ENCODE data around the gene PRTN3.
"Not testable (repeated sequence)": the region's sequence is repeated elsewhere in the genome, so short reads cannot be mapped to it uniquely, and the experiment has no call there.

Gene PRTN3

GRCh38 chr19:848386-848921 lies 7.7 kb downstream of the PRTN3 start:
- no peak for ATAC-seq (ENCODE audit: low read depth)

GRCh38 chr19:849195-849594 lies 8.4 kb downstream of the PRTN3 start:
- DNase-seq (ENCODE audit: low spot score): not testable (repeated sequence)

More at GRCh38 chr19:848386-848921, 7.7 kb downstream of the PRTN3 start:
- H3K36me3 ChIP-seq (ENCODE audit: low read depth): no peaks in the 10 kb centered on the region
- no peak overlapping the region for H3K27ac ChIP-seq (ENCODE audit: poor library complexity, severe bottlenecking)
- no peaks in the 10 kb centered on the region for H3K9me3 ChIP-seq (ENCODE audit: severe bottlenecking)
- peaks cover 46% of the 10 kb centered on the region for H3K27me3 ChIP-seq (ENCODE audit: insufficient read depth, poor library complexity, severe bottlenecking)
- no peak overlapping the region for H3K4me3 ChIP-seq (ENCODE audit: severe bottlenecking)
- DNase-seq (ENCODE audit: low spot score): no peak
- no peaks in the 10 kb centered on the region for H3K4me1 ChIP-seq (ENCODE audit: insufficient read depth, poor library complexity, severe bottlenecking)
- TF ChIP-seq, protein P1, sequence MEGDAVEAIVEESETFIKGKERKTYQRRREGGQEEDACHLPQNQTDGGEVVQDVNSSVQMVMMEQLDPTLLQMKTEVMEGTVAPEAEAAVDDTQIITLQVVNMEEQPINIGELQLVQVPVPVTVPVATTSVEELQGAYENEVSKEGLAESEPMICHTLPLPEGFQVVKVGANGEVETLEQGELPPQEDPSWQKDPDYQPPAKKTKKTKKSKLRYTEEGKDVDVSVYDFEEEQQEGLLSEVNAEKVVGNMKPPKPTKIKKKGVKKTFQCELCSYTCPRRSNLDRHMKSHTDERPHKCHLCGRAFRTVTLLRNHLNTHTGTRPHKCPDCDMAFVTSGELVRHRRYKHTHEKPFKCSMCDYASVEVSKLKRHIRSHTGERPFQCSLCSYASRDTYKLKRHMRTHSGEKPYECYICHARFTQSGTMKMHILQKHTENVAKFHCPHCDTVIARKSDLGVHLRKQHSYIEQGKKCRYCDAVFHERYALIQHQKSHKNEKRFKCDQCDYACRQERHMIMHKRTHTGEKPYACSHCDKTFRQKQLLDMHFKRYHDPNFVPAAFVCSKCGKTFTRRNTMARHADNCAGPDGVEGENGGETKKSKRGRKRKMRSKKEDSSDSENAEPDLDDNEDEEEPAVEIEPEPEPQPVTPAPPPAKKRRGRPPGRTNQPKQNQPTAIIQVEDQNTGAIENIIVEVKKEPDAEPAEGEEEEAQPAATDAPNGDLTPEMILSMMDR (IDR thresholded peaks at IDR 0.05; ENCODE audit: poor library complexity, severe bottlenecking): no peak

GRCh38 chr19:850221-850978 lies 9.6 kb downstream of the PRTN3 start:
- TF ChIP-seq, protein P1 (IDR thresholded peaks at IDR 0.05; ENCODE audit: poor library complexity, severe bottlenecking): no peak
- ATAC-seq (ENCODE audit: low read depth) (peak; percentile 56), DNase-seq (ENCODE audit: low spot score) (peak; percentile 64)
- no peaks in the 10 kb centered on the region for H3K36me3 ChIP-seq (ENCODE audit: low read depth)
- no peaks in the 10 kb centered on the region for H3K9me3 ChIP-seq (ENCODE audit: severe bottlenecking)
- no peaks in the 10 kb centered on the region for H3K4me1 ChIP-seq (ENCODE audit: insufficient read depth, poor library complexity, severe bottlenecking)
- no peak overlapping the region for H3K27ac ChIP-seq (ENCODE audit: poor library complexity, severe bottlenecking)
- no peak overlapping the region for H3K4me3 ChIP-seq (ENCODE audit: severe bottlenecking)
- H3K27me3 ChIP-seq (ENCODE audit: insufficient read depth, poor library complexity, severe bottlenecking): peaks cover 30% of the 10 kb centered on the region

More at GRCh38 chr19:849195-849594, 8.4 kb downstream of the PRTN3 start:
- ATAC-seq (ENCODE audit: low read depth); H3K4me1 ChIP-seq (ENCODE audit: insufficient read depth, poor library complexity, severe bottlenecking); H3K9me3 ChIP-seq (ENCODE audit: severe bottlenecking); H3K27ac ChIP-seq (ENCODE audit: poor library complexity, severe bottlenecking); H3K36me3 ChIP-seq (ENCODE audit: low read depth); H3K4me3 ChIP-seq (ENCODE audit: severe bottlenecking): not testable (repeated sequence)
- H3K27me3 ChIP-seq (ENCODE audit: insufficient read depth, poor library complexity, severe bottlenecking): peaks cover 40% of the 10 kb centered on the region

DNA sequence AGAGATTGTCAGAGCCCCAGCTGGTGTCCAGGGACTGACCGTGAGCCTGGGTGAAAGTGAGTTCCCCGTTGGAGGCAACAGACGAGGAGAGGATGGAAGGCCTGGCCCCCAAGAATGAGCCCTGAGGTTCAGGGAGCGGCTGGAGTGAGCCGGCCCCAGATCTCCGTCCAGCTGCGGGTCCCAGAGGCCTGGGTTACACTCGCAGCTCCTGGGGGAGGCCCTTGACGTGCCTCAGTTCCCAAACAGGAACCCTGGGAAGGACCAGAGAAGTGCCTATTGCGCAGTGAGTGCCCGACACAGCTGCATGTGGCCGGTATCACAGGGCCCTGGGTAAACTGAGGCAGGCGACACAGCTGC lies 10.2 kb downstream of the PRTN3 start:
- DNase-seq (ENCODE audit: low spot score) (no peak), ATAC-seq (ENCODE audit: low read depth) (no peak; the same call in 2 of the 3 replicates)
- no peaks in the 10 kb centered on the region for H3K36me3 ChIP-seq (ENCODE audit: low read depth)
- TF ChIP-seq, protein P1 (IDR thresholded peaks at IDR 0.05; ENCODE audit: poor library complexity, severe bottlenecking): no peak
- H3K4me1 ChIP-seq (ENCODE audit: insufficient read depth, poor library complexity, severe bottlenecking): no peaks in the 10 kb centered on the region
- peaks cover 30% of the 10 kb centered on the region for H3K27me3 ChIP-seq (ENCODE audit: insufficient read depth, poor library complexity, severe bottlenecking)
- H3K4me3 ChIP-seq (ENCODE audit: severe bottlenecking): no peak overlapping the region
- H3K9me3 ChIP-seq (ENCODE audit: severe bottlenecking): no peaks in the 10 kb centered on the region
- H3K27ac ChIP-seq (ENCODE audit: poor library complexity, severe bottlenecking): no peak overlapping the region

DNA sequence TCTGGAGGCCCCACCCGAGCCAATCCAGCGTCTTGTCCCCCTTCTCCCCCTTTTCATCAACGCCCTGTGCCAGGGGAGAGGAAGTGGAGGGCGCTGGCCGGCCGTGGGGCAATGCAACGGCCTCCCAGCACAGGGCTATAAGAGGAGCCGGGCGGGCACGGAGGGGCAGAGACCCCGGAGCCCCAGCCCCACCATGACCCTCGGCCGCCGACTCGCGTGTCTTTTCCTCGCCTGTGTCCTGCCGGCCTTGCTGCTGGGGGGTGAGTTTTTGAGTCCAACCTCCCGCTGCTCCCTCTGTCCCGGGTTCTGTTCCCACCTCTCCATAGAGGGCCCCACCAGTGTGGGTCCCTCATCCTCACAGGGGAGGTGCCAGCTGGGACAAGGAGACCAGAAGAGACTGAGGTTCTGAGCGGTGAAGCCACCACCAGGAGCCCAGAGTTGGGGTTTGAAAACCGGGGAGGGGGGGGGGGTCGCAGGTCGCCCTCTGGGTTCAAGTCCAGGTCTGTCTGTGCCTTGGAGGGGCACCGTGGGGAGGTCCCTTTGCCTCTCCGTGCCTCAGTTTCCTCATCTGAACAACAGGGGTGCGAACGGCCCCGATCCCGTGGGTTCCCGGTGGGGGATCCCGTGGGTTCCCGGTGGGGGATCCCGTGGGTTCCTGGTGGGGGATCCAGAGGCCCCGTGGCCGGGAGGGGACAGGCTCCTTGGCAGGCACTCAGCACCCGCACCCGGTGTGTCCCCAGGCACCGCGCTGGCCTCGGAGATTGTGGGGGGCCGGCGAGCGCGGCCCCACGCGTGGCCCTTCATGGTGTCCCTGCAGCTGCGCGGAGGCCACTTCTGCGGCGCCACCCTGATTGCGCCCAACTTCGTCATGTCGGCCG lies 11.6 kb downstream of the PRTN3 start, which contains the start of gene ELANE:
Gene ELANE (plus strand): TSS at position 168 of the 878 bp plus-strand sequence. CDS start 26 bp downstream, at position 194.
- Histone ChIP-seq H3K4me1 (ENCODE audit: insufficient read depth, poor library complexity, severe bottlenecking) (no peaks in the 10 kb centered on the region), H3K27ac (ENCODE audit: poor library complexity, severe bottlenecking) (no peak within 1 kb of the TSS), H3K36me3 (ENCODE audit: low read depth) (no peaks in the 10 kb centered on the region), H3K27me3 (ENCODE audit: insufficient read depth, poor library complexity, severe bottlenecking) (peaks cover 22% of the 10 kb centered on the region), H3K4me3 (ENCODE audit: severe bottlenecking) (no peak within 1 kb of the TSS), H3K9me3 (ENCODE audit: severe bottlenecking) (no peaks in the 10 kb centered on the region)
- TF ChIP-seq, protein P1 (IDR thresholded peaks at IDR 0.05; ENCODE audit: poor library complexity, severe bottlenecking): no peak
- DNase-seq (ENCODE audit: low spot score): peak; percentile 63
- no peak for ATAC-seq (ENCODE audit: low read depth)

All from RWPE2 (cell line).